NCI-H510A (cell line): ENCODE measurements around the gene DDX54.
"Not testable (repeated sequence)": the region's sequence is repeated elsewhere in the genome, so short reads cannot be mapped to it uniquely, and the experiment has no call there.

Experiments used
- DNase-seq: peaks from one replicate; lab custom pipeline; 2025; lab: John Stamatoyannopoulos, UW

The DDX54 gene

DNA sequence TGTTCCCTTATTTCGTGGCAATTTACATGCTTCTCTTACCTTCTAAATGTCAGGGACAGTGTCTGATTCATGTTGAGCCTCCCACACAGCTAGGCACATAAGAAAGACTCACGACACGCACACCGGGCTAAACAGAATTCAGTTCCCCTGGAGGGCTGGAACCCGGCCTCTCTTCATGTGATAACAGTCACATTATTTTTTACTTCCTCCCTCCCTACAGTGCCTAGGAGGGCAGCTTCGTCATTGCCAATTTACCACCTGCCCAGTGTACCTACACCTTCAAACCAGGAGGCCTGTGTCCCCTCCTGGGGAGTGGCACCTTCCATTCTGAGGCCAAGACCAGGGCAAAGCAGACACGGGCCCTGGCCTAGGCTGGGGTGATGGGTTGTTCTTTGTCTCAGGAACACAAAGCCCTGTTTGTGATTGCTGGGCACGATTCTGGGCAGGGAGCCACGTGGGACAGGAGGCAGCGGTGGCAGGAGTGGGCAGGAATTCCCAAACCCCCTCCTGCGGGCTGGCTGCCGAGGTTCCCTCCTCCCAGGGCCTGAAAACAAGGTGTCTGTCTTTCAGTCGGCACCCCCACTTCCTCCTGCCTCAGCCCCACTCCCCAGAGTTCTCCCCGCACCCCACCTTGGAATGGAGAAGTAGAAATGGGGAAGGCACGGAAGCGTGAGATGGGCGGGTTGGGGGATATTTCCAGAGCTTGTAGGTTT is 42.9 kb downstream of the DDX54 start:
- no peak for DNase-seq

DNA sequence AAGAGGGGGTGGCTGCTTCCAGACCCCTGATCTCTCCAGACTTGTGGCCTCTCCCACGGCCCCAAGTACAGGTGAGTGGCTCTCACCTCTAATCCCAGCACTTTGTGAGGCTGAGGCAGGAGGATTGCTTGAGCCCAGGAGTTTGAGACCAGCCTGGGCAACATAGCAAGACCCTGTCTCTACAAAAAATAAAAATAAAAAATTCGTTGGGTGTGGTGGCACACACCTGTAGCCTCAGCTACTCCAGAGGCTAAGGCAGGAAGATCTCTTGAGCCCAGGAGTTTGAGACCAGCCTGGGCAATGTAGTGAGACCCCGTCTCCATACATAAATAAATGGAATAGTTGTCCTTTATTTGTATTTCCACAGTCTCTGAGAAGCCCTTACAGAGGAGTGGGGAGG is 43.6 kb downstream of the DDX54 start:
- not testable (repeated sequence) for DNase-seq

DNA sequence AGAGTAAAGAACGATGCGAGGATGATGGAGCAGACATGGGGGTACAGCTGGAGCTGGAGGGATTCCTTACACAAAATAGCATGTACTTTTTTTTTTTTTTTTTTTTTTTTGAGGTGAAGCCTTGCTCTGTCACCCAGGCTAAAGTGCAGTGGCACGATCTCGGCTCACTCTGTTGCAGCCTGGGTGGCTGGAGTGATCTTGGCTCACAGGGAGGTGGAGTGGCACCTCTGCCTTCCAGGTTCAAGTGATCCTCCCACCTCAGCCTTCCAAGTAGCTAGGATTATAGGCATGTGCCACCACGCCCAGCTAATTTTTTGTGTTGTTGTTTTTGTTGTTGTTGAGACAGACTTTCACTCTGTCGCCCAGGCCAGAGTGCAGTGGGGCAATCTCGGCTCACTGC is 44.6 kb downstream of the DDX54 start:
- no peak for DNase-seq

DNA sequence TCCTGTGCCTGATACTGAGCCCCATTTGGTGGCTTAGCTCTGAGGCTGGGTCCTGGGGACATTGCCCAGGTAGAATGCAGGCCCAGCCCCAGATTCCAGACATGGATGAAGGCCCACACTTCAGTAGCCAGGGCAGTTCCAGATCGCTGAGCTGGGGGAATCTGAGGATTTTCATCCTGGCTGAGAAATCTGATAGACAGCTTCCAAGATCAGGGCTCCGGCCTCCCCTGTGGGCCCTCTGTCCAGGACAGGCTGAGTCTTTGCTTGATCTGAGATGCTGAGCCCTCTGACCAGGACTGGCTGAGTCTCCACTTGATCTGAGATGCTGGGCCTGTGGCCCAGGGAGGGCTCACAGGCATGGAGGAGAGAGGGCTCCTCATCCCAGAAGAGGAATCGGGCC is 46.5 kb downstream of the DDX54 start:
- no peak for DNase-seq

DNA sequence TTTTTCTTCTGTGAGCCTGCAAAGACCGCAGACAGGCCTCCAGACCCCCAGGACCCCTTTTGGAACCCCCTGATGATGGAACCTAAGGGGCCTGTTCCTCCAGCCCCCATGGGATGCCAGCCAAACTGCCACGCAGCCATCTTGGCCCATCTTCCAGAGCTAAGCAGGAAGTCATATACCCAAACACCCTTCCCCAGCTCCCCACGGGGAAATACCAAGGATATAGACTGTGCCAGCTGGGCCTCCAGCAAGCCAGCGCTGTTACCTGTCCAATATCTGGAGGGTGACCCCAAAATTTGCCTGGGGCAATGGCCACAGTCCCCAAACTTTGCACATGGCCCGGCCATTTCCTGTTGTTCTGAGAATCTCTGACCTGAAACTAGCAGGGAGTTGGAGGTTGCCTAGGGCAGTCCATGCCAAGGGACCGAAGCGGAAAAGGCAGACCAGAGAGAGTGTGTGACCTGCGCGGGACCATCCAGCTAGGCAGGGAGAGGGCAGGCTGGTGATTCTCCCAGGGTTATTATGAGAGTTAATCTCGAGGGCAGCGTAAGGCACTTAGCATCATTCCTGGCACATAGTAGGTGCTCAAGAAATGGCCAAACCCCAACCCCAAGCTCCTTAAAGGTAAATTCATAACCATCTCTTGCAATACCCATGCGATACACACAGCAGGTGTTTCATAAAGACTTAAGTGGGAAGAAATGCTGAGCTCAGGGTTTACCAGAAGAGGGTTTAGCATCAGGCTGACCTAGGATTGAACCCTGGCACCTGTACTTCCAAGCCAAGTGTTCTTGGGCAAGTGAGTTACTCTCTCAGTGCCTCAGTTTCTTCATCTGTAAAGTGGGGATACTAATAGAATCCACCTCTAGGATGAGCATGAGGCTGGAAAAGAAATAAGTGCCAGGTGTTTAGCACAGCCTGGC is 47.2 kb downstream of the DDX54 start:
- DNase-seq = no peak

DNA sequence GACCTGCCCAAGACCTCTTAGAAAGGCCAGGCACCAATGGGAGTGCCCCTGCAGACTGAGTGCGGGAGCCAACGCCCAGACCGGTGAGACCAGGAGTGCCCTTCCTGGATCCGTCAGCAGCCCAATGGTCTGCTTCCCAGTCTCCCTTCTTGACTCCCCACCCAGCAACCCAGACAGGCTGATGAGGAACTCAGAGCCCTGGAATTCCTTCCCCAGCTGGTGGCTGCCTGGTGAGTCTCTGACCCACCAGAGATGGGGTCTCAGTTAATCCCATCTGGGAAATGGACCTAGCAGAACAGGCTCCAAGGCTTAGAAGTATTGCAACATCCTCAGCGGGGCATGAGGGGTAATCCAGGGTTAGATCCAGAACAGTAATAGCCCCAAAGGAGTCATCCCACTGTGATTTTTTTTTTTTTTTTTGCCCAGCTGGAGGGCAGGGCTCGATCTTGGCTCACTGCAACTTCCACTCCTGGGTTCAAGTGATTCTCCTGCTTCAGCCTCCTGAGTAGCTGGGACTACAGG is 48.2 kb downstream of the DDX54 start:
- no peak for DNase-seq

DNA sequence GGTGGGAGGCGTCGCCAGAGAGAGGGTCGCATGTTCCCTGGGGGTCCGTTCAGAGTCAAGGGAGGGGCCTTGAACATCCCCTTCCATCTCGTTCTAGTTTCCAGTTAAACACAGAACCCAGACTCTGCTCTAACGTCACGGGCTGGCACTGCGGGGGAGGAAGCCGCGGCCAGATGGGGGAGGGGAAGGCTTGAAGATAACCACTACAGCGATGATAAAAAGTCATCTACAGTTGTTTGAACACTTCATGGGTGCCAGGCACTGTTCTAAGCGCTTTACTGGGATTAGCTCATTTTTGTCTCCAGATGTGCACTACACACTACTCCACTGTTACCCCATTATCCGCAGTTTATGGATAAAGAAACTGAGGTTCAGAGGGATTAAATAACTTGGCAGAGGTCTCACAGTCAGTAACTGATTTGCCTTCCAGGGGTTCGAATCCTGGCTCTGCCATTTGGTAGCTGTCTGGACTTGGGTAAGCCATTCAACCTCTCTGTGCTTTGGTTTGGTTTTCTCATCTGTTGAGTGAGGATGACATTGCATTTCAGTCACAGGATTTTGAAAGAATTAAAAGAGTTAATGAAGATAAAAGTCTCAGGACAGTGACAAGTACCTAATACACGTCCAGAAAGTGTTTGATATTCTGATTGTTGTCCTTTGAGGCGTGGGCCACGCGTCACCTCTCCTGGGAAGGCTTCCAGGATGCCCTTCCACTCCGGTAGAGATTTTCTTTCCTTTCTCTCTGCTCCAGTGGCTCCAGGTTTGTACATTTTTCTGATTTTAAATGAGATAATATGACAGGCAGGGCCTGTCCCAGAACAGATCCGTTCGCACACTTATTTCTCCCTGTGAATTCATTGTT is 48.9 kb downstream of the DDX54 start:
- peak; percentile 47 for DNase-seq

DNA sequence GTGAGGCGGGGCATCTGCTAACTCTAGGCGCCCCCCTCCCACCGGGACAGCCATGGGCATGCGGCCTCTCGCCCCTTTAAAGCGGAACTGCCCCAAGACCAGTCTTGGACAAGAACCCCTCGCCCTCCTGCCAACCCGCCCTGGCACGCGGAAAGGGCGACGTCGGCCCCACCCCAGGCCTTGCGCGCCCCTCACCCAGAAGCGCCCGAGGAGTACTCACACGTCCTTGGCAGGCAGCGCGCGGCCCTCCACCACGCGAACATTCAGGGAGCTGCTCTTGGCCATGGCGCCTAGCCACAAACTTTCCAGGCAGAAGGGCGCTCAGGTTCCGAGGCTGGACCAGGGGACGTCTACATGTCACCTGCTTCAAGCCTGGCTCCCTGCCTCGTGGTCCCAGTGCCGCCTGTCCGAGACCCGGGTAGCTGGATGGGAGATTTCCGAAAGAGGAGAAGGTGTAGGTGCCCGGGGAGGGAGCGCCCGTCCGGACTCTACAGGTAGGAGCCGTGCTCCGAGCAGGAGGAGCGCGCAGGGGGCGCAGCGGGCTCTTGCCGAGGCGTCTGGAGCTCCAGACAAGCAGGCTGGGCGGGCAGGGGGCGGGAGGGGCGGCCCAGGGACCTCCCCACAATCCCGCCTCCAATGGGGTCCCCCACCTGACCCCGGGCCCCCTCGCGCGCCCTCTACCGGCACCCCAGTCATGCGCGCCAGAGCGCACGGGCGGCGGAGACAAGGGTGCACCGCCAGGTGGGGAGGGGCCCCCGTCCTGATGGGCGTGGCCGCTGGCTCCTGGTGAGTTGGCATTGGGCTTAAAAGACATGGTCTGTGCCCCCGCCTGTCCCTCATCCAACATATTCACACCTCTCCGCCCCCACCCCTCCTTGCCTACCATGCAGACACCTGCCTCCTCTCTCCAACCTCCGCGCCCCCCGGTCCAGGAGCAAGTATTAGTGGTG is 49.8 kb downstream of the DDX54 start, which contains the start of gene RASAL1:
RASAL1 (minus strand) TSS at position 584 of the 950 bp plus-strand sequence; CDS start at position 285, 299 bp downstream.
- peak; percentile 90 for DNase-seq

DNA sequence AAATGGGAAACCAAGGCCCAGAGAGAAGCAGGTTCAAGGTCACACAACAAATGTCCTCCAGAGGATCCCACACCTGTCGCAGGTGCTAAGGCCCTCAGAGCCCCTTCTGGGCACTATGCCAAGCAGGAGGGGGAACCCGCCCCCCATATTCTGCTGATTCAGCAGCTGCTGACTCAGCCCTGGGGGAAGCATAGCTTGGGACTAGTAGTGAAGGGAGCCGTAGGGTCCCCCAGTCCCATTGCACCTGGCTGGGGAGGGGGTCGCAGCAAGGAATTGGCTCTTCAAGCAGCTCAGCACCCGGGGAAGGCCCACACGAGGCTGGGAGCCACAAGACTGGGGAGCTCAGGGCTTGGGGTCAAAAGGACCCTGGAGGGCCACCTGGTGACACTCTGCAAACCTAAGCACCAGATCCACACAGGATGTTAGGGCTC is 50.7 kb downstream of the DDX54 start:
- DNase-seq = no peak

DNA sequence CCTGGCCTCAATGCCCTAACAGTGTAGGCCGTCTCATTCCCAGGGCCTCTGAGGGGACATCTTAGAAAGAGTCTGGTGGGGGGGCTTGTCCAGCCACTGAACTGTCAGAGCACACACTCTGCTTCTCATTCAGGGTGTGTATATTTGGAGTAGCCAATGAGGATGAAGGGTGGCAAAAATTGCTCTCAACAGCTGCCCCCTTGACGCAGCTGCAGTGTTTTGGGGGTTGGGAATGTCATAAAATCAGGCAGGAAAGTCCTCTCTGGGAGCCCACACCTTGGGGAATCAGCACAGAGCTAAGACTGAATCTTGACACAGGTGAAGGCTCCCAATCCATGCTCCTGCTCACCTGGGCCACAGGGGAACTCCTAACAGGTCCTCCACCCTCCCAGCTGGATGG is 51.2 kb downstream of the DDX54 start:
- DNase-seq = no peak

DNA sequence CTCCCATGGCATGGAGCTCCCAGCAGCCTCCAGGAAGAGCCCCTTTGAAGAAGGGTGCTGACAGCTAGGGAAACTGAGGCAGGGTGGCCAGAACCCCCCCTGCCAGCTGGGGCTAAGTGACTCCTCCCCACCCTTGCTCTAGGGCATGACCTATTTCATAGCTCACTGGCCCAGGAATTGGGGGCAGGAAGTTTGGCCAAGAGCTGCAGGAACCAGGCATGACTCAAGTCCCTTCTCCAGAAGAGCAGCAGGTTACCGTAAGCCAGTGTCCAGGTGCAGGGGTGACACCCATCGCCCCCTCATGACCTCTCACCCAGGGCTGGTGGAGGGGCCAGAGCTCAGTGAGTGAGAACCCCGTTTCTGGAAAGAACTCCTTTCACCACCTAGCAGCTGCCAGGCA is 51.6 kb downstream of the DDX54 start:
- DNase-seq = no peak

DNA sequence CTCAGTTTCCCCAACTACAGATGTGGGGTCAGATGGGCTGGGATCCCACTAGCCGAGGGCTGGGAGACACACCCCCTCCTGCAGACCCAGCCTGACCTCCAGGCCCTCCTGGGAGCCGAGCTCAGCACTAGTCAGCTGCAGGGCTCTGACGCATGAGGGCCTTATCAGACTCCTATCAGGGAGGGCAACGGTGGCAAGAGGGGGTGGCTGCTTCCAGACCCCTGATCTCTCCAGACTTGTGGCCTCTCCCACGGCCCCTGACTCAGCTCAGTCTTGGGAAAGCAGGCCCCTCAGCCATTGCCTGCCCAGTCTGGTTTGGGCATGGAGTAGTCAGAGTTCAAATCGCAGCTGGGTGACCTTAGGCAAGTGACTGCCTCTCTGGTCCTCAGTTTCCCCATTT is 52.2 kb downstream of the DDX54 start:
- no peak for DNase-seq

DNA sequence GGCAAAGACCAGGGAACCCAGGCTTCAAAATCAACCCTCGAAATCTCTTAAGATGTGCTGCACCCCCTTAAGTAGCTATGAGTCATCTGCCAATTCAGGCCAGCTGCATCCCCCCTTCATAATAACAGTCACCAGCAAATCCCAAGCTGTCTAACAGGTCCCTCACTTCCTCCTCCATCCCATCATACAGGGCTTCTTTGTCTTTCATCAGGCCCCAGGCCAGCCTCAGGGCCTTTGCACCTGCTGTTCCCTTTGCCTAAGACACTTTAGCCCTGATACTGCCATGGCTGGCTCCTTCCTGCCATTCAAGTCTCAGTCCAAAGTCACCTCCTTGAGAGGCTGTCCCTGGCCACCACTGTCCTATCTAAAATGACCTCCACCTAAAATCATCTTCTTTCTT is 53.7 kb downstream of the DDX54 start:
- DNase-seq = no peak

DNA sequence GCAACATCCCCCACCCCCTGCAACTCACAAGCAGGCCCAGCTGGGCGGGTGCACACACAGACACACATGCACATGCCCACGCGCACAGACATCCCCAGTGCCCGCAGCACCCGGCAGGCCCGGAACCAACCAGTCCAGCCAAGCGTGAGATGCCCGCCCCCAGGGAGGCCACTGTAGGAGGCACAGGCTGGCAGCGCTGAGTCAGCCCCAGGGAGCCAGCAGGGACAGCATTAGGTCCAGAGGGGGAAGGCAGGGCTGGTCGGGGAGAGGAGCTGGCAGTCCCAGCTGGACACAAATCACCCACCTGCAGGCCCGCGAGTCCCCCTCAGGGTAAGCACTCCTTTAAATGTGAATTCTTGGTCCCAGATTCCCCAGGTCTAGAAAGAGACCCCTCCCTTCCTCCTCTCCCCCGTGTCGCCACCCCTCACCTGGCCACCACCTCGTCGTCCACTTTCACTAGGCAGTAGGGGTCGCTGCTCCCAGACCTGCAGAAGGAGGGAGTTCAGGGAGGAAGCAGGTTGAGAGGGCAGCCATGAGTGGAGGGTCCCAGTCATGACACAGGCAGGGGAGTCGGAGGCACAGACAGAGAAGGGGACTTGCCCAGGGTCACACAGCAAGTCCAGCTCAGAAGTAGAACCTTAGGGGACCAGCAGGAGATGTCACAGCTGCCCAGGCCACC is 54.7 kb downstream of the DDX54 start:
- DNase-seq = no peak

DNA sequence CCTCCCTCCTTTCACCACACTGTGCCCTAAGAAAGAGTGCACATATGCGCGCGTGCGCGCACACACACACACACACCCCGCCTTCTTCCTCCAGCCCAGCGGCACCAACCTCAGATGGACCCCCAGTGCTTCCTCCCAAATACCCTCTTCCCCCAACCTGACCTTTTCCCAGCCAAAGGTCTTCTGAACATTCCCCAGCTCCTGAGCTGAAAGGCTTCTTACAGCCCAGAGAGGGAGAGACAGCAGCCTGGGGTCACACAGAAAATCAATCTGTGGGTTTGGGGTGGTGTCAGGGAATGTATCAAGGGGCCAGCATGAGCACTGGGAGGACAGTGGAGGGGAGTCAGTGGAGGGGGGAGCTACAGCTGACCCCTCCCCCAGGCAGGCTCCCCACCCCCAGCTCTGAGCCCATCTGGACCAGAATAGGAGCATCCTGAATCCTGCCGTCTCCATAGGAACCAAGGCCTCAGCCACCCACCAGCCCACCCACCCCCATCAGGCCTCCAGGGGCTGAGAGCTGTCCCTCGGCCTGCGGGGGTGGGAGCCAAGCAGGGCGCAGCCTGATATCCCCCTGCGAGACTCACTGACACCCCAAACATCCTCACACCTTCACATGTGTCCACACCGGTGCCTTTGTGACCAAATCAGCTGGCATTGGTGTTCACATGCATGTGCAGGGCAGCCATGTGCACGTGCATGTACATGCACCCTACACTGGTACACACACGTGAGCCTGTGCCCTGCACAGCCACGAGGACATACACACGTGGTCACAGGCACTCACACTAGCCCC is 55.4 kb downstream of the DDX54 start:
- DNase-seq = no peak

DNA sequence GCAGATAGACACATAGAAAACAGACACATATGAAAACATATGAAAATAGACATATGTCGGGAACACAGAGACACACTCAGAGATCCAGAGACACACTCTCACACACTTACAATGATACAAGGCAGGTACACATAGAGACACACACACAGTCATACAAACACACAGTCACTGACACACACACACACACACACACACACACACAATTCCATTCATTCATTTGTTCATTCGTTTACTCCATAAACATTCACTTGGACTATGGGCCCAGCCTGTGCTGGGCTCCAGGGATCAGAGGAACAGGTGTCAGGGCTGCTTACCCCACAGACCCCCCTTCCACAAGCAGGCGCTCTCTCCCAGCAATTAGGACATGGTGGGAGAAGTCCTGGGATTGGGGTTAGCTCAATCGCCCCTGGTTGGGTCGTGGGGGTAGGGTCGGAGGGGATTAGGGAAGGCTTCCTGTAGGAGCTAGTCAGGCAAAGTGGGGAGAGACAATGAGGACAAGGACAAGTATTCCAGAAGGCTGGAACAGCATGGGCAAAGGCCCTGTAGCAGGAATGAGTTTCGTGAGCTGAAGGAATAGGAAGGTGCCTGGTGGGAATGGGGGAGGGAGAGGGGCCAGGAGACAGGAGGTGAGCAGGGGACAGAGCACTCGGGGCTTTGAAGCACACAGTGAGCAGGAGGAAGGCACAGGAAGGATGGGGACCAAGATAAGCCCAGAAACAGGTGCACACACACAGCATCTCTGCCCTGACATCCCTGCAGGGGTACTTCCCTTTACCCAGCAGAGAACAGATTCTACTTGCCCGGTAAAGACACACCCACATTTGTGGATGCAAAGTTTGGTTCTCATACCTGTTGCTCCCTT is 56.2 kb downstream of the DDX54 start:
- no peak for DNase-seq

DNA sequence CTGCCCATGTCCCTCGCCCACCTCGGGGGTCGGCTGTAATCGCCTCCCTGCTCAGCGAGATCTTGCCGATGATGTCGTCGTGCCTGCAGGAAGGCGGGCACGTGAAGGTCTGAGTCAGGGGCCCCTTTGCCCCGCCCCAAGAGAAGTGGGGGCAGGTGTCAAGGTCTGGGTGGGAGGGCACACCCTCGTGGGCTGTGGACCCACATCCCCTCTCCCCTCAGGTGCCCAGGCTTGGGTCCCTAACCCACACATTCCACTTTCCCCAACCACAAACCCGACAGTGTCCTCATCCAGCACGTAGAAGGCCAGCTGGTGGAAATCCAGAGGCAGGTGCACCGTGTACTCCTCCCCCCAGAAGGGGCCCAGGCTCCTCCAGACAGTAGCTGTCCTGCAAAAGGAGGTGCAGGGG is 57.5 kb downstream of the DDX54 start:
- DNase-seq = no peak

DNA sequence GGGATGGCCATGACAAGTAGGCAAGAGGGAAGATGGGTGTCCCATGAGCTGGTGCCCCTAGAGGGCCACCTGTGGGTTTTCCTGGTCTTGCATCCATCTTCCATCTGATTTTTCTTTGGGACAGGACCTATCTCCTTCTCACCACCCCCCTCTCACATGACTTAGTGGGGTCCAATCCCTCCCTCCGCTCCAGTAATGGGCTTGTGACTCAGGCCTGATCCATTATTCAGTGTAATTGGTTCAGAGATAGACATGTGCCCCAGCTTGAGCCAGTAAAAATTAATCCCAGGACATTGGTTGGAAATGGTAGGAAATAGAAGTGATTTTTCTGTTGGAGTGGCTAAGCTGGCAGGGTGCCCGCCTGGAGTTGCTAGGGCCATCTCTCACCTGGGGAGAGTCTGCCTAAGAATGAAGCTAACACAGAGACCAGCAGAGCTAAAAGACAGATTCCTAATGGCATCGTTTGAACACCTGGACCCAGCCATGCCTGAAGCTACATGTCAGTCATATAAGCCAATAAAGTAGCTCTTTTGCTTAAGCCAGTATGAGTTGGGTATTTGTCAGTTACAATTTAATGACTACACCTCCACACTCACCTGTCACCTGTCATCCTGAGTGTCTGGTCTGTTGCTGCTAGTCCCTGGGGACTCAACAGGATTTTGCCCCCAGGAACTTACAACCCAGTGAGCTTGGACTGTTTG is 64.5 kb downstream of the DDX54 start:
- no peak for DNase-seq
